ENCODE data around the gene MTFR2.
A peak's percentile ranks its signal among the peaks of the same experiment; 100 is the strongest.

The MTFR2 gene

GRCh38 chr6:136249811-136250685 lies at the start of gene MTFR2:
Gene MTFR2, minus strand, starts transcription at chr6:136250311. Its CDS starts 1,212 bp downstream, at chr6:136249099.
- peak; percentile 99 for DNase-seq (ENCODE audit: low read depth, low spot score)

- no peak for DNase-seq (ENCODE audit: low read depth, low spot score)
Observed at GRCh38 chr6:136294621-136295020, 44.5 kb upstream of the MTFR2 start.

GRCh38 chr6:136290410-136291010 lies 40.4 kb upstream of the MTFR2 start:
- DNase-seq (ENCODE audit: low read depth, low spot score): no peak

- peak; percentile 92 for DNase-seq (ENCODE audit: low read depth, low spot score)
Observed at GRCh38 chr6:136289579-136290409, 39.7 kb upstream of the MTFR2 start, which contains the start of gene BCLAF1. Gene BCLAF1, minus strand, starts transcription at chr6:136289846. Its CDS starts 9,980 bp downstream, at chr6:136279866.

- no peak for DNase-seq (ENCODE audit: low read depth, low spot score)
Observed at GRCh38 chr6:136289327-136289578, 39.1 kb upstream of the MTFR2 start.

GRCh38 chr6:136288566-136289326 lies 38.6 kb upstream of the MTFR2 start:
- peak; percentile 52 for DNase-seq (ENCODE audit: low read depth, low spot score)

- DNase-seq (ENCODE audit: low read depth, low spot score): no peak
Observed at GRCh38 chr6:136284909-136285308, 34.8 kb upstream of the MTFR2 start.

GRCh38 chr6:136282906-136283305 lies 32.8 kb upstream of the MTFR2 start:
- DNase-seq (ENCODE audit: low read depth, low spot score): no peak

- DNase-seq (ENCODE audit: low read depth, low spot score): no peak
Observed at GRCh38 chr6:136280032-136280609, 30.0 kb upstream of the MTFR2 start.

- DNase-seq (ENCODE audit: low read depth, low spot score): no peak
Observed at GRCh38 chr6:136274062-136274461, 24.0 kb upstream of the MTFR2 start.

- DNase-seq (ENCODE audit: low read depth, low spot score): no peak
Observed at GRCh38 chr6:136265101-136265500, 15.0 kb upstream of the MTFR2 start.

- no peak for DNase-seq (ENCODE audit: low read depth, low spot score)
Observed at GRCh38 chr6:136262940-136263339, 12.8 kb upstream of the MTFR2 start.

- no peak for DNase-seq (ENCODE audit: low read depth, low spot score)
Observed at GRCh38 chr6:136254851-136255466, 4.8 kb upstream of the MTFR2 start.

- no peak for DNase-seq (ENCODE audit: low read depth, low spot score)
Observed at GRCh38 chr6:136253734-136254133, 3.6 kb upstream of the MTFR2 start.

GRCh38 chr6:136252441-136252840 lies 2.3 kb upstream of the MTFR2 start:
- no peak for DNase-seq (ENCODE audit: low read depth, low spot score)

GRCh38 chr6:136251394-136251793 lies 1.3 kb upstream of the MTFR2 start:
- DNase-seq (ENCODE audit: low read depth, low spot score): no peak

GRCh38 chr6:136250686-136251008 lies 536 bp upstream of the MTFR2 start:
- DNase-seq (ENCODE audit: low read depth, low spot score): no peak

- no peak for DNase-seq (ENCODE audit: low read depth, low spot score)
Observed at GRCh38 chr6:136249336-136249735, 775 bp downstream of the MTFR2 start.

GRCh38 chr6:136244061-136244616 lies 6.0 kb downstream of the MTFR2 start:
- DNase-seq (ENCODE audit: low read depth, low spot score): no peak

- no peak for DNase-seq (ENCODE audit: low read depth, low spot score)
Observed at GRCh38 chr6:136236466-136237293, 13.4 kb downstream of the MTFR2 start.
